Eye (tissue), 1 donor: ENCODE data around the gene TM2D3.
"Not testable (repeated sequence)": the region's sequence is repeated elsewhere in the genome, so short reads cannot be mapped to it uniquely, and the experiment has no call there.

Experiments used
- DNase-seq: peaks from one replicate; pipeline ENCODE4 v3.0.0-alpha.2; 2015

The TM2D3 gene

GRCh38 chr15:101654624-101655337 lies 2.6 kb upstream of the TM2D3 start:
- not testable (repeated sequence) for DNase-seq

DNA sequence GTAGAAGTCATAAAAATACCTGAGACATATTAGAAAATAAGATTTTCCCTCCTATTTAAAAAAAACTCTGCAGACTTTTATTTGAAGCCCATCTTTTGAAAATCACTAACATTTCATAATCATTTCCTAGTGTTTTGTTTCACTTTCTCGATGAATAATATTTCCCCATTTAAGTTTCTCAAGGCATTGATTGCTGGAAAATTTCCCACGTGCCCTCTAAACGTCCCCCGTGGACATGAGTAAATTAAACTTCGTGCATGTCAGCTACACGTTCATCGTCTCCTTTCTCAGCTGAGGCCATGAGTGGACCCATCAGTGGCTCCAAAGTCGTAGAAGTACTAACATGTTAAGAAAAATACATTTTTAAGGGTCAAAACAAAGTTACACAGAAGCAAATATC lies 2.0 kb upstream of the TM2D3 start:
- no peak for DNase-seq

DNA sequence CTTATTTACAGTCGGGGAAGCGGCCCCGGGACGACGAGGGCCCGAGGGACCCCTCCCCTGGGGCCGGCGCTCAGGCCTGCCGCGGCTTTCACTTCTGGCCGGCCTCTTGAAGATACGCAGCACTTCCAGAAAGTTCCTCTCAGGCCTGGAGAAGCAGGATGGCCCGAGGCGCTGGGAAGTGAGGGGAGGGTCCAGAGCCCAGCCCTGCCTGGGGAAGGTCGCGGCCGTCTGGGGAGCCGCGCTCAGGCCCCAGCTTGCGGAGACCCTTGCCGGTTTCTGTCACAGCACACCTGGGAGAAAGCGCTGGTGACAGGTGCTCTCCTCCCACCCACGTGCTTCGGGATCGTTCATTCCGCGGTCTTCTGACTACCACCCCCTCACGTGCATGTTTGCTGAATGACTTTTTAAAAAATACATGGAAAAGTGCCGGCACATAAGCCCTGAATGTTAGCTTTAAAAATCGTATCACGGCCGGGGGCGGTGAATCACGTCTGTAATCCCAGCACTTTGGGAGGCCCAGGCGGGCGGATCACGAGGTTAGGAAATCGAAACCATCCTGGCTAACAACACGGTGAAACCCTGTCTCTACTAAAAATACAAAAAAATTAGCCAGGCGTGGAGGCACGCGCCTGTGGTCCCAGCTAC lies 727 bp upstream of the TM2D3 start:
- no peak for DNase-seq

DNA sequence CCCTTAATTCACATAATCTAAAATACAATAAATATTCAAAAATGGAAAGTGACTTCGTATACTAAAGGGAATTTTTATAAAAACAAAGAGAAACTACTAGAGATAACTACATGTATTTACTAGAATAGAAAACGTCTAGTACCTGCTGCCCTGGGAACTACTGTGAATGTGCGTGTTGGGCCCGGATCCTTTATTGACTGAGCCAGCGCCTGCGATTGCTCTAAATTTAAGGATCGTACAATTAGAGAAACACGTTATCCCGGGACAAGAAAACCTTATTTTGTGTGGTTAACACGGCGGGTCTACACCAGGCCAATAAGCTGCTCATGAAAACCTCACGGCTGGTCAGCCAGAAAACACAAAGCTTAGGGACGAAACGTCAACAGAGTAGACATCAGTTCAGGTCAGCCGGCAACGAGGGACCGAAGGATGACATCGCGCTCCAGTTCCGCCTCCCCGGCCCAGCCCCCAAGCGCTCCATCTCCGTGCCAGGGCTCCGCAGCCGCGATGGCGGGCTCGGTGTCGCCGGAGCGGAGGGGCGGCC lies 555 bp downstream of the TM2D3 start:
- DNase-seq: peak; percentile 82

GRCh38 chr15:101650145-101650544 lies 2.0 kb downstream of the TM2D3 start:
- no peak for DNase-seq

- no peak for DNase-seq
Observed at GRCh38 chr15:101648356-101648755, 3.8 kb downstream of the TM2D3 start.

- no peak for DNase-seq
Observed at GRCh38 chr15:101647251-101647650, 4.9 kb downstream of the TM2D3 start.

GRCh38 chr15:101646672-101647071 lies 5.5 kb downstream of the TM2D3 start:
- no peak for DNase-seq

DNA sequence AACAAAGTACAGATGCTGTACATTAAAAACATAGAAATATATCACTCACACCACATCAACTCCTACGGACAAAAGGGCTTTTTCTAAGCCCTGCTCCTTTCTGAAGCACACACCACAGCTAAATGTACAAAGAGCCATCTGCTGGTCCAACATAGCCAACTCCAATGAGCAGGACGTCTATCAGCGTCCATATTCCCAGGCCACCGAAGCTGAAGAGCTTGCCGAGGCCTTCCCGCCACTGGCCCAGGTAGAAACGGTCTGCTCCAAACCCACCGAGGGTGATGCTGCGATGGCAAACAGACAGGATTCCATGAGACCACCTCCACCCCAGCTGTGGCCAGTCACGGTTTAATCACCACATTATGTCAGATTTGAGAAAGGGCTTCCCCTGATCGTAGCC lies 9.8 kb downstream of the TM2D3 start:
- DNase-seq: peak; percentile 24

- peak; percentile 31 for DNase-seq
Observed at GRCh38 chr15:101641894-101642293, 10.3 kb downstream of the TM2D3 start.

GRCh38 chr15:101641129-101641764 lies 10.9 kb downstream of the TM2D3 start:
- peak; percentile 93 for DNase-seq

DNA sequence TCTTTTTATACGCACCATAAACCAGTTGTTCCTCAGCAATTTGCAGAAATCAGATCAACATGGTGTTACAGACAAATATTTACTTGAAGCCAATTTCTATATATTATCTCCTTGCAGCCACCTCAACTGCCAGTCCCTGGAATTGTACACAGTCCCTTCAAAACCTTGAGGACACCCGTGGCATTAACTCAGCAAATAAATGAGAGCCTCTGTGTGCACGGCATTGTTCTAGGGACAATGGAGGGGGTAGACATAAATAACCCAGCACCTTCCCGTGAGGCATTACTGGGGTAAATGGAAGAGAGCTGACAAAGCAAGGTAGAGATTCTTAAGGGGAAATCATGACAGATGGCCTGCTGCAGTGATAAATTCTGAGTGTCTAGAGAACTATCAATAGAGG lies 12.5 kb downstream of the TM2D3 start:
- DNase-seq: no peak

DNA sequence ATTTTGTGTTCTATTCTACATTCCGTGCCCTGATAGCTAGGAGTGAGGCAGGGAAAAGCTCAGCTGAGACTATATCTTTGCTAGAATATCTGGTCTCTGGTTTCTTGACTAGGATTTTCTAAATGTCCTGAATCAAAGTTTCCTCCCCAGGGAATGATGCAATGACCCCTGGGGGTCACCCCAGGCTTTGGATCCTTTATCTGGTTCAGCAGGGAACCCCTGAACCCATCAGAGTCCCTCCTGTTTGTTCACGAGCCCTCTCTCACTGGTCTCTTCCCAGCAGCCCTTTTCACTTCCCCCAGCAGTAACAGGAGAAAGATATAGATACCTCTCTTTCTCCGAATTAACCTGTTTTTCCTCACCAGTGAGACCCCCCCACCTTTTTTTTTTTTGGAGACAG lies 14.3 kb downstream of the TM2D3 start:
- no peak for DNase-seq

DNA sequence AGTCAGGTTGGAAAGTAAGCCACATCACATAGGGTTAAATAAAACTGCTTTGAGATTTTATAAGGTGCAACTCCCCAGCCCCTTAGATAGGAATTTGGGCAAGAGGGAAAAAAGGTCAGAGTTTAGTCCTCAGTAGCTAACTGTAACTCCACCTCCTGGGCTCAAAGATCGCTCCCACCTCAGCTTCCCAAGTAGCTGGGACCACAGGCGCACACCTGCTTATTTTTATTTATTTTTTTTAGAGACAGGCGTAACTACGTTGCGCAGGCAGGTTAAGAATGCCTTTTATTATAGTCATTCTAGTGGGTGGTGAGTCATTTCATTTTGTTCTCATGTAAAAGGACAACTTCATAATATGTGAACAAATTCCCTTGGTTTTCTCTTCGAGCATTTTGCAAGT lies 14.7 kb downstream of the TM2D3 start:
- no peak for DNase-seq

- no peak for DNase-seq
Observed at GRCh38 chr15:101637038-101637437, 15.1 kb downstream of the TM2D3 start.

GRCh38 chr15:101635944-101636727 lies 16.0 kb downstream of the TM2D3 start:
- no peak for DNase-seq

DNA sequence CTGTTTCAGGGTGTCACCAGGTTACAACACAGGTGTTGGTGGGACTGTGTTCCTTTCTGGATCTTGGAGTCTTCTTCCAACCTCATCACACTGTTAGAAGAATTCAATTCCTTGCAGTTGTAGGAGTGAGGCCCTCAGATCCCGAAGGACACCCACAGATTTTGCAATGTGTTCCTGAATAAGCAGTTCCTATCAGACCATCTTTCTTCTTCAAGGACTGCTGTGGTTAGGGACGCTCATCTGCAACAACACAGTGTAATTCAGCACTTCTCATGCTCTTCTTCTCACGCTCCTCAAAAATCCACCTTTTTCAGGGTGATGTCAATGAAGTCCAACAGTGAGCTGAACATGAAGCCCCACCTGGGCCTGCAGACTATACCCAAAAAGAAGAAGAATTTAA lies 18.8 kb downstream of the TM2D3 start:
- DNase-seq: no peak

GRCh38 chr15:101626729-101627128 lies 25.5 kb downstream of the TM2D3 start:
- not testable (repeated sequence) for DNase-seq

GRCh38 chr15:101625980-101626379 lies 26.2 kb downstream of the TM2D3 start:
- no peak for DNase-seq

DNA sequence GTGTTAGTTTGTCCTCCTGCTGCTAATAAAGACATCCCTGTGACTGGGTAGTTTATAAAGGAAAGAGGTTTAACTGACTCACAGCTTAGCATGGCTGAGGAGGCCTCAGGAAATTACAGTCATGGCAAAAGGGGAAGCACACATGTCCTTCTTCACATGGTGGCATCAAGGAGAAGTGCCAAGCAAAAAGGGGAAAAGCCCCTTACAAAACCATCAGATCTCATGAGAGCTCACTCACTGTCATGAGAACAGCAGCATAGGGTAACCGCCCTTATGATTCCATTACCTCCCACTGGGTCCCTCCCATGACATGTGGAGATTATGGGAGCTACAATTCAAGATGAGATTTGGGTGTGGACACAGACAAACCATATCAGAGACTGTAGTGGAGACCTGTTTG lies 27.0 kb downstream of the TM2D3 start:
- DNase-seq: no peak

- no peak for DNase-seq
Observed at GRCh38 chr15:101623367-101624304, 28.5 kb downstream of the TM2D3 start.

GRCh38 chr15:101621961-101622360 lies 30.2 kb downstream of the TM2D3 start:
- no peak for DNase-seq
